Endothelial cell of umbilical vein (primary cell): ENCODE measurements around the gene GPRIN1. TPM values are rescaled to one million over a fixed set of nuclear protein-coding genes. Genes with fewer than 3 reads are reported as not detected.

Experiments
- BruUV-seq: library from RNA; stranded (reverse); fragments of 400-500 nt; replicated peaks from 2 replicates; lab custom pipeline; 2021; lab: Mats Ljungman, UMichigan
- CTCF ChIA-PET: fragments of 300-600, 350-600 bp; sonication (Branson Sonifier 250); formaldehyde crosslinking; loops from one replicate; lab custom pipeline; 2021; ENCODE audit warnings: antibody characterized with exemption, inconsistent platforms; lab: Charles Lee
- POLR2A ChIA-PET: fragments of 300-600, 350-600 bp; sonication (Branson Sonifier 250); formaldehyde crosslinking; loops from one replicate; lab custom pipeline; 2021; ENCODE audit warnings: antibody characterized with exemption, inconsistent platforms; lab: Charles Lee
- DNase-seq: peaks from one replicate; pipeline ENCODE4 v3.0.0-alpha.2; 2011; ENCODE audit warnings: low read depth, low spot score
- FAIRE-seq: peaks from 2 replicates; lab custom pipeline; 2011; peaks lifted over from hg19 to GRCh38; lab: Jason Lieb, UNC
- H2AFZ ChIP-seq: 2 replicates; pipeline ENCODE4 v1.6.0; 2012; ENCODE audit warnings: low read depth, low read length, control low read depth, inconsistent platforms
- H3K27ac ChIP-seq: 2 replicates; pipeline ENCODE4 v1.5.1; 2011; ENCODE audit warnings: low read depth, mild to moderate bottlenecking, control low read depth, low read length, moderate library complexity; ENCODE audit not compliant: insufficient read depth
- H3K27me3 ChIP-seq, 2 experiments: 2 replicates each; pipeline versions ENCODE4 v1.6.0 to v1.6.1; 2011; ENCODE audit warnings: low read length in 2 of 2, mixed read lengths in 1 of 2; ENCODE audit not compliant: control insufficient read depth in 2 of 2, insufficient read depth in 2 of 2
- H3K36me3 ChIP-seq, 2 experiments: 2 replicates in 1 of 2; 3 replicates in 1 of 2; pipeline ENCODE4 v1.5.1; 2011; ENCODE audit warnings: low read length in 2 of 2, mild to moderate bottlenecking in 1 of 2, moderate library complexity in 1 of 2; ENCODE audit not compliant: control insufficient read depth in 2 of 2, insufficient read depth in 2 of 2; ENCODE audit errors: extremely low read depth in 1 of 2
- H3K4me1 ChIP-seq: 3 replicates; pipeline ENCODE4 v1.5.1; 2011; ENCODE audit warnings: mild to moderate bottlenecking, low read length; ENCODE audit not compliant: control insufficient read depth, insufficient read depth; ENCODE audit errors: extremely low read depth
- H3K4me2 ChIP-seq: 2 replicates; pipeline ENCODE4 v1.6.1; 2011; ENCODE audit warnings: low read length, control low read depth, mixed read lengths; ENCODE audit not compliant: insufficient read depth
- H3K4me3 ChIP-seq, 3 experiments: fragments of 200-600 bp in 1 of 3; sonication (generic), shearing (Covaris generic) in 1 of 3; replicated peaks in 1 of 3; 2 replicates each; pipeline ENCODE4 v1.5.1; 2011 to 2016; ENCODE audit warnings: control low read depth in 3 of 3, low read length in 3 of 3, mild to moderate bottlenecking in 2 of 3, inconsistent platforms in 1 of 3, low read depth in 1 of 3, moderate library complexity in 1 of 3; ENCODE audit not compliant: insufficient read depth in 1 of 3
- H3K79me2 ChIP-seq: 2 replicates; pipeline ENCODE4 v1.6.0; 2012; ENCODE audit warnings: low read length, inconsistent platforms; ENCODE audit not compliant: control insufficient read depth, insufficient read depth
- H3K9ac ChIP-seq: replicated peaks from 2 replicates; pipeline ENCODE3; 2011; ENCODE audit warnings: low read length, control low read depth; ENCODE audit not compliant: insufficient read depth; ENCODE audit errors: extremely low read depth
- H3K9me1 ChIP-seq: replicated peaks from 3 replicates; pipeline ENCODE4 v1.6.0; 2011; ENCODE audit warnings: mild to moderate bottlenecking, low read length; ENCODE audit not compliant: control insufficient read depth, insufficient read depth; ENCODE audit errors: extremely low read depth
- H3K9me3 ChIP-seq: replicated peaks from 2 replicates; pipeline ENCODE4 v1.5.1; 2012; ENCODE audit warnings: low read length, inconsistent platforms; ENCODE audit not compliant: control insufficient read depth, insufficient read depth
- H4K20me1 ChIP-seq: replicated peaks from 2 replicates; pipeline ENCODE3; 2011; ENCODE audit warnings: mild to moderate bottlenecking, low read length; ENCODE audit not compliant: control insufficient read depth, insufficient read depth; ENCODE audit errors: extremely low read depth
- EZH2 ChIP-seq: IDR thresholded peaks from 2 replicates; pipeline ENCODE4 v1.6.1; 2012; ENCODE audit warnings: borderline replicate concordance, low read depth, mild to moderate bottlenecking, moderate library complexity, low read length, inconsistent platforms; ENCODE audit not compliant: severe bottlenecking
- FOS ChIP-seq: IDR thresholded peaks from 2 replicates; pipeline ENCODE4 v1.6.1; 2011; ENCODE audit warnings: mild to moderate bottlenecking, low read length, moderate library complexity, borderline replicate concordance; ENCODE audit not compliant: insufficient read depth
- GATA2 ChIP-seq: IDR thresholded peaks from 2 replicates; pipeline ENCODE4 v1.7.0; 2011; ENCODE audit warnings: low read depth, mild to moderate bottlenecking, moderate library complexity, mixed read lengths, low read length; ENCODE audit not compliant: insufficient read length, insufficient read depth
- JUN ChIP-seq: IDR thresholded peaks from 2 replicates; pipeline ENCODE4 v1.6.1; 2011; ENCODE audit warnings: borderline replicate concordance, low read depth; ENCODE audit not compliant: insufficient read length, insufficient read depth
- MYC ChIP-seq: IDR thresholded peaks from one replicate; pipeline ENCODE4 v1.6.1; 2011; ENCODE audit warnings: mild to moderate bottlenecking, low read depth, low read length
- POLR2A ChIP-seq: IDR thresholded peaks from 2 replicates; pipeline ENCODE4 v1.6.1; 2012; ENCODE audit warnings: low read depth, mild to moderate bottlenecking, control low read depth, low read length
- POLR2AphosphoS5 ChIP-seq: IDR thresholded peaks from 2 replicates; pipeline ENCODE4 v1.6.1; 2012; ENCODE audit warnings: low read depth, mild to moderate bottlenecking, control low read depth, low read length, moderate library complexity; ENCODE audit not compliant: insufficient read depth
- dilution Hi-C: fragments of 300-500 bp; cut with MboI; formaldehyde crosslinking; loops from one replicate; pipeline ENCODE4 v1.15.0; 2019; ENCODE audit warnings: low sequenced_read_pairs; ENCODE audit not compliant: extremely low pct_ligation_motif_present
- intact Hi-C: fragments of 100-400 bp; cut with micrococcal nuclease; formaldehyde crosslinking; loops from one replicate; pipeline ENCODE4 v1.10.0; 2022
- polyA plus RNA-seq, 4 experiments: library from polyadenylated mRNA; depleted of rRNA in 3 of 4; stranded (reverse) in 3 of 4; unstranded in 1 of 4; fragments of >200 nt; gene quantifications; 2 replicates each; pipeline versions ENCODE4 v1.2.1 to v1.2.3, GENCODE V29; 2011 to 2012; ENCODE audit warnings: missing spikeins in 1 of 4
- total RNA-seq: library from RNA; stranded (reverse); gene quantifications from 2 replicates; pipeline ENCODE4 v1.2.3, GENCODE V29; 2021
- TF ChIP-seq, protein P1 (sequence below), 2 donors: IDR thresholded peaks; 1 replicate in 1 of 2; 2 replicates in 1 of 2; pipeline ENCODE4 v1.5.1; 2011; ENCODE audit warnings: low read length in 2 of 2, mild to moderate bottlenecking in 2 of 2, moderate library complexity in 2 of 2, control low read depth in 1 of 2, inconsistent platforms in 1 of 2, low read depth in 1 of 2; ENCODE audit not compliant: insufficient read depth in 1 of 2; ENCODE audit errors: extremely low read depth in 1 of 2
- TF ChIP-seq, protein P2 (sequence below): IDR thresholded peaks from 2 replicates; pipeline ENCODE4 v1.6.1; 2011; ENCODE audit not compliant: insufficient read depth, insufficient read length

The GPRIN1 gene
- total and polyA plus RNA-seq, 2 donors (not counting 3 experiments of a cell fraction or from before 2014, with no cell fraction given), result 2.4 to 10.4 TPM

DNA sequence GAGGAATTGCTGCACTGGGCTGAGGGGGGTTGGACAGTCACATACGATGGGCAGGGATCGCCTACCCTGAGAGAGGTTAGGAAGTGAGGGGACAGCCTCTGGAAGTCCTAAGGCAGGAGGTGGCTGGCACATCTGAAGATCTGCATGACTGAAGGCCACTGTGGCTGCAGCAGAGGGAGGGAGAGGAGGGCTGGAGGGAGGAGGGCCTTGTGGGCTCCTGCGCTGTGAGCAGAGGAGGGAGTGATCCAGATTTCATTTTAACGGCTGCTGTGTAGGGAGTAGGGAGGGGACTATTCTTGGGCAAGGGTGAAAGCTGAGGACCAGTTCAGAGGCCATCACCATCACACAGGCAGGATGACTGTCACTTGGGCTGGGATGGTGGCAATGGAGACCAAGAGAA, 27.6 kb upstream of the GPRIN1 start:
- Histone ChIP-seq H3K9ac (no peak overlapping the region), H2AFZ (no peak overlapping the region), H3K9me3 (no peaks in the 10 kb centered on the region), H3K4me1 (no peaks in the 10 kb centered on the region), H3K4me2 (no peak overlapping the region), H3K79me2 (no peaks in the 10 kb centered on the region), H4K20me1 (no peaks in the 10 kb centered on the region), H3K9me1 (no peaks in the 10 kb centered on the region), H3K27ac (no peak overlapping the region), H3K36me3 (no peaks in the 10 kb centered on the region), H3K4me3 (no peak overlapping the region), H3K27me3 (peaks cover 17 to 27% of the 10 kb centered on the region in 2 experiments)
- intact Hi-C loops (no loop called here), dilution Hi-C loops (no loop called here)
- ChIA-PET POLR2A (no interaction called here), CTCF (no interaction called here)
- TF ChIP-seq, protein P1, sequence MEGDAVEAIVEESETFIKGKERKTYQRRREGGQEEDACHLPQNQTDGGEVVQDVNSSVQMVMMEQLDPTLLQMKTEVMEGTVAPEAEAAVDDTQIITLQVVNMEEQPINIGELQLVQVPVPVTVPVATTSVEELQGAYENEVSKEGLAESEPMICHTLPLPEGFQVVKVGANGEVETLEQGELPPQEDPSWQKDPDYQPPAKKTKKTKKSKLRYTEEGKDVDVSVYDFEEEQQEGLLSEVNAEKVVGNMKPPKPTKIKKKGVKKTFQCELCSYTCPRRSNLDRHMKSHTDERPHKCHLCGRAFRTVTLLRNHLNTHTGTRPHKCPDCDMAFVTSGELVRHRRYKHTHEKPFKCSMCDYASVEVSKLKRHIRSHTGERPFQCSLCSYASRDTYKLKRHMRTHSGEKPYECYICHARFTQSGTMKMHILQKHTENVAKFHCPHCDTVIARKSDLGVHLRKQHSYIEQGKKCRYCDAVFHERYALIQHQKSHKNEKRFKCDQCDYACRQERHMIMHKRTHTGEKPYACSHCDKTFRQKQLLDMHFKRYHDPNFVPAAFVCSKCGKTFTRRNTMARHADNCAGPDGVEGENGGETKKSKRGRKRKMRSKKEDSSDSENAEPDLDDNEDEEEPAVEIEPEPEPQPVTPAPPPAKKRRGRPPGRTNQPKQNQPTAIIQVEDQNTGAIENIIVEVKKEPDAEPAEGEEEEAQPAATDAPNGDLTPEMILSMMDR (IDR thresholded peaks at IDR 0.05; ENCODE audit: extremely low read depth in 1 of 2, insufficient read depth in 1 of 2, low read depth in 1 of 2, low read length in 2 of 2), result no peak
- no peak for TF ChIP-seq MYC
- TF ChIP-seq JUN, result no peak
- no peak for TF ChIP-seq POLR2A
- no peak for TF ChIP-seq FOS
- no peak for TF ChIP-seq GATA2
- TF ChIP-seq POLR2AphosphoS5, result no peak
- TF ChIP-seq, protein P2, sequence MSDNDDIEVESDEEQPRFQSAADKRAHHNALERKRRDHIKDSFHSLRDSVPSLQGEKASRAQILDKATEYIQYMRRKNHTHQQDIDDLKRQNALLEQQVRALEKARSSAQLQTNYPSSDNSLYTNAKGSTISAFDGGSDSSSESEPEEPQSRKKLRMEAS, result no peak
- TF ChIP-seq EZH2, result no peak
- DNase-seq (no peak), FAIRE-seq (no peak)
- BruUV-seq, result no TSS peak
